ENCODE measurements around the gene DENND1B. TPM values are rescaled to one million over a fixed set of nuclear protein-coding genes. Genes with fewer than 3 reads are reported as not detected.

Gene DENND1B
- total RNA-seq, 1 donor from 2014 or later, result 26.9 TPM

DNA sequence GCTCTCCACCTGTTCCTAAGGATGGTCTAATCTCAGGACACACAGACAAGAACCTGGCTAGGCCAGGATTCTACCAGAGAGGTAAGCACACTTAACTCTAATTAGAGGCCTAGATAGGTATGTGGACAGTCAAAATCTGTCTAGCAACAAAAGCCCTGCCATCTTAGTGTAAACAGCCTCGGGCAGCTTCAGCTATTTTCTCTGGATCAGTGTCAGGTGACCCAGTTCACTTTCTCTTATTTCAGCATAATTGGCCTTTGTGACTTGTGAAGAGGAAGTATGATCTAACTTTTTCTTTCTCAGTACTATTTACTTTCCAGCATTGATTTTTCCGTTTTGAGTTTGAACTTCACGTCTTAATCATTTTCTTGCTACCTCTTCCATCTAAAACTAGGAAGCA is 289.5 kb downstream of the DENND1B start:
- no peak overlapping the region for H3K27ac ChIP-seq (replicated peaks)
- intact Hi-C loops (cut with micrococcal nuclease), result no loop called here
- no peaks in the 10 kb centered on the region for H3K36me3 ChIP-seq
- H3K9me3 ChIP-seq (replicated peaks), result peaks cover 5% of the 10 kb centered on the region
- TF ChIP-seq, protein P1, sequence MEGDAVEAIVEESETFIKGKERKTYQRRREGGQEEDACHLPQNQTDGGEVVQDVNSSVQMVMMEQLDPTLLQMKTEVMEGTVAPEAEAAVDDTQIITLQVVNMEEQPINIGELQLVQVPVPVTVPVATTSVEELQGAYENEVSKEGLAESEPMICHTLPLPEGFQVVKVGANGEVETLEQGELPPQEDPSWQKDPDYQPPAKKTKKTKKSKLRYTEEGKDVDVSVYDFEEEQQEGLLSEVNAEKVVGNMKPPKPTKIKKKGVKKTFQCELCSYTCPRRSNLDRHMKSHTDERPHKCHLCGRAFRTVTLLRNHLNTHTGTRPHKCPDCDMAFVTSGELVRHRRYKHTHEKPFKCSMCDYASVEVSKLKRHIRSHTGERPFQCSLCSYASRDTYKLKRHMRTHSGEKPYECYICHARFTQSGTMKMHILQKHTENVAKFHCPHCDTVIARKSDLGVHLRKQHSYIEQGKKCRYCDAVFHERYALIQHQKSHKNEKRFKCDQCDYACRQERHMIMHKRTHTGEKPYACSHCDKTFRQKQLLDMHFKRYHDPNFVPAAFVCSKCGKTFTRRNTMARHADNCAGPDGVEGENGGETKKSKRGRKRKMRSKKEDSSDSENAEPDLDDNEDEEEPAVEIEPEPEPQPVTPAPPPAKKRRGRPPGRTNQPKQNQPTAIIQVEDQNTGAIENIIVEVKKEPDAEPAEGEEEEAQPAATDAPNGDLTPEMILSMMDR (IDR thresholded peaks at IDR 0.05; ENCODE audit: borderline replicate concordance), result no peak
- no peaks in the 10 kb centered on the region for H3K27me3 ChIP-seq (ENCODE audit: low read depth)
- H3K4me3 ChIP-seq, result no peak overlapping the region
- H3K4me1 ChIP-seq, result peaks cover 3% of the 10 kb centered on the region
- no peak for DNase-seq

DNA sequence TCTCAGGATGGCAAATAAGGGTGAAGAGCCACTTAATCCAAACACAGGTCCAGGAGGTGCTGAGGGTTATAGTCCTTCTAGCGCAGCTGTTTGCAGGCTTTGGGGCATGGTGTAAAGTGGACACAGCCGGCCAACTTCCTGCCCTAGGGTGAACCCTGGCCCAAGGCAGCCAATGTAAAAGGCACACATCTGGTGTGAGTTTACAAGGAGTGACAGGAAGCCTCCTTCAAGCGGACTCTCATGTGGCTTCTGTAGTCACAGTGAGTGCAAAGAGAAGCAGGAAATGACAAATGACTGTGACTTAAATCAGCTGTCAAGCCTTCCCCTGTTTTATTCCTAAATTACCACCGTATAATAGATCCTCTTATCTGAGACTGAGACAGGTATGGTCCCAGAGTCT is 294.2 kb downstream of the DENND1B start:
- Histone ChIP-seq H3K9me3 (replicated peaks) (no peaks in the 10 kb centered on the region), H3K4me3 (no peak overlapping the region), H3K27me3 (ENCODE audit: low read depth) (no peaks in the 10 kb centered on the region), H3K27ac (replicated peaks) (no peak overlapping the region), H3K36me3 (no peaks in the 10 kb centered on the region), H3K4me1 (no peaks in the 10 kb centered on the region)
- no peak for DNase-seq
- intact Hi-C loops (cut with micrococcal nuclease), result no loop called here
- TF ChIP-seq, protein P1 (IDR thresholded peaks at IDR 0.05; ENCODE audit: borderline replicate concordance), result no peak

DNA sequence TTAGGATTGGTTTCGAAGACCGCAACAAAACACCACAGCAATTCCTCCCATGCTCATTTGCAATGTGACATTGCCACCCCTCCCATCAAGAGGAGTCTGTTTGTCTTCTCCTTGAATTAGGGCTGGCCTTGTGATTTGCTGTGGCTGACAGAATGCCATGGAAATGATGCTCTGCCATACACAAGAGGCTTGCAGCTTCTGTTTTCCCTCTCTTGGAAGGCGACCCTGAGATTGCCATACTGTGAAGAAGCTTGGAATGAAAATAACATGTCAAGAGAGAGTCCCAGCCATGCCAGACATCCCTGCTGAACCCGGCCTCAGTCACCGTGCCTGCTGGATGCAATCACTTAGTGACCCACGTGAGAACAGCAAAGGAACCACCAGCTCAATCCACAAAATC is 294.8 kb downstream of the DENND1B start:
- no peaks in the 10 kb centered on the region for H3K27me3 ChIP-seq (ENCODE audit: low read depth)
- TF ChIP-seq, protein P1 (IDR thresholded peaks at IDR 0.05; ENCODE audit: borderline replicate concordance), result no peak
- H3K27ac ChIP-seq (replicated peaks), result no peak overlapping the region
- DNase-seq, result no peak
- H3K4me1 ChIP-seq, result no peaks in the 10 kb centered on the region
- no peak overlapping the region for H3K4me3 ChIP-seq
- intact Hi-C loops (cut with micrococcal nuclease), result no loop called here
- H3K36me3 ChIP-seq, result no peaks in the 10 kb centered on the region
- H3K9me3 ChIP-seq (replicated peaks), result no peaks in the 10 kb centered on the region

DNA sequence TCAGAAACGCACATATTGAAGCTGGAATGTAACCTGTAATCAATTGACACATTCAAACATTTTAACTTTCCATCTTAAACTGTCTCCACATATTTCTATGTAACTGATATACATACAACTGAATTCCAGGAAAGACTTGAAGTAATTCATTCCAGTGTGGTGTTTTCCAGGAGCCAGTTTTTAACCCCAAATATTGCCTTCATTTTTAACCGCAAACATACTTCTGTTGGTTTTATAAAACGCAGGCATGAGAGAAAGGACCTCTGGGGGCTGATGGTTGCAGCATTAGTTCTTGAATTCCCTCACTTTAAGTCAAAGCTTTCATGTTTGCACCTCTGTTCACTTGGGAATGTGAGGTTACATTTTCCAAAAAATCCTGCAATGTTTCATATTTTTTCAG is 303.1 kb downstream of the DENND1B start:
- Histone ChIP-seq H3K9me3 (replicated peaks) (no peaks in the 10 kb centered on the region), H3K27me3 (ENCODE audit: low read depth) (no peaks in the 10 kb centered on the region), H3K4me3 (no peak overlapping the region), H3K4me1 (peaks cover 4% of the 10 kb centered on the region), H3K27ac (replicated peaks) (no peak overlapping the region), H3K36me3 (no peaks in the 10 kb centered on the region)
- no peak for DNase-seq
- TF ChIP-seq, protein P1 (IDR thresholded peaks at IDR 0.05; ENCODE audit: borderline replicate concordance), result no peak
- intact Hi-C loops (cut with micrococcal nuclease), result no loop called here

DNA sequence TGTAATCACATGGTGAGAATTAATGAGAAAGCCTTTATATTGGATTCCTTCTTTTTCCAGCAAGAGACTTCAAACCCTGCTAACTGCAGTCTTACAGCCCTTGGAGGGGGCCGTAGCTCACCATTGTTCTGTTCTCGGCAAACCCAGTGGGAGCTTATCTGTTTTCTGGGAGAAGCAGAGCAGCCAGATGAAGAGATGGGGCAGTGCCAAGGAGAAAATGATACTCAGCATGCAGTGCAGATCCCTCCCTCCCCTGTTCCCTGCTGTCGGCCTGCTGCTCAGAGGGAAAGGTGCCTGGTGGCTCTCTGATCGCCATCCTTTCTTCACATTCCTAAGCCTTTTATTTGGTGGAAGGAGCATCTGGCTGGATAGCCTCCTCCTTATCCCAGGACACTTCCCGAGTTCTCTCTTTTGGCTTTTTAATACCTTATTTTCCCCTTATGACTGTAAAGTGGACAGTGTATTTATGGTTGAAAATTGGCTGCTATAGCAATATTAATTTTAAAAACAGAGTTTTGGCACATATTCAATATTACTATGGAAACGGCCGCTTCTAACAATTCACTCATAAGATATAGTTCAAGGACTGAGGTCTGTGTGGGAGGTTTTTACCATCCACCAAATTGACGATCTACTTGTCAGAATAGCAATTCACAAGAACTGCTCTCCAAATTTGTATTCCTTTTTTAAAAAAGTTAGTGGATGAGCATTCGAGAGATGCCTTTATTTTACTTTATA is 303.9 kb downstream of the DENND1B start:
- no peak overlapping the region for H3K27ac ChIP-seq (replicated peaks)
- TF ChIP-seq, protein P1 (IDR thresholded peaks at IDR 0.05; ENCODE audit: borderline replicate concordance), result no peak
- H3K27me3 ChIP-seq (ENCODE audit: low read depth), result no peaks in the 10 kb centered on the region
- intact Hi-C loops (cut with micrococcal nuclease), result no loop called here
- no peaks in the 10 kb centered on the region for H3K36me3 ChIP-seq
- H3K4me3 ChIP-seq, result no peak overlapping the region
- no peak for DNase-seq
- H3K9me3 ChIP-seq (replicated peaks), result no peaks in the 10 kb centered on the region
- peaks cover 4% of the 10 kb centered on the region for H3K4me1 ChIP-seq

Measured in left ventricle myocardium inferior (tissue), 1 donor.